HFF-Myc (cell line): ENCODE results near the gene LINC01488.

Source experiments
- DNase-seq: peaks from one replicate; pipeline ENCODE4 v3.0.0-alpha.2; 2011; ENCODE audit warnings: low read depth; ENCODE audit errors: extremely low read depth
- H3K4me3 ChIP-seq: replicated peaks from 2 replicates; pipeline ENCODE4 v1.5.1; 2011; ENCODE audit warnings: low read depth, mild to moderate bottlenecking, control low read depth, low read length
- CTCF ChIP-seq: IDR thresholded peaks from 2 replicates; pipeline ENCODE4 v1.5.1; 2012; ENCODE audit warnings: mild to moderate bottlenecking, low read depth, low read length, control low read depth; ENCODE audit errors: missing control alignments

Gene LINC01488

GRCh38 chr11:69537126-69537525 is 55.7 kb downstream of the LINC01488 start:
- no peak for DNase-seq
- no peak for TF ChIP-seq CTCF
- H3K4me3 ChIP-seq: no peak overlapping the region

- no peak overlapping the region for H3K4me3 ChIP-seq
- DNase-seq: no peak
- no peak for TF ChIP-seq CTCF
Measured at GRCh38 chr11:69537855-69538640, 56.6 kb downstream of the LINC01488 start.

- no peak for DNase-seq
- TF ChIP-seq CTCF: no peak
- no peak overlapping the region for H3K4me3 ChIP-seq
Measured at GRCh38 chr11:69538854-69539253, 57.4 kb downstream of the LINC01488 start.

GRCh38 chr11:69539416-69540117 is 58.1 kb downstream of the LINC01488 start:
- no peak overlapping the region for H3K4me3 ChIP-seq
- no peak for DNase-seq
- TF ChIP-seq CTCF: no peak

GRCh38 chr11:69540118-69541000 is 58.9 kb downstream of the LINC01488 start:
- H3K4me3 ChIP-seq: no peak overlapping the region
- no peak for DNase-seq
- no peak for TF ChIP-seq CTCF

- H3K4me3 ChIP-seq: no peak overlapping the region
- TF ChIP-seq CTCF: no peak
- DNase-seq: no peak
Measured at GRCh38 chr11:69541001-69541285, 59.5 kb downstream of the LINC01488 start.
